H9 (cell line): Measurements from ENCODE around the gene GABRB2. TPM values are rescaled to one million over a fixed set of nuclear protein-coding genes. Genes with fewer than 3 reads are reported as not detected.

Experiments used
- DNase-seq: peaks from one replicate; pipeline ENCODE4 v3.0.0-alpha.2; 2017
- H2AFZ ChIP-seq: one replicate; pipeline ENCODE4 v1.6.1; 2013; ENCODE audit warnings: mild to moderate bottlenecking, low read length, control low read depth, moderate library complexity
- H2AK5ac ChIP-seq: 2 replicates; pipeline ENCODE4 v1.6.1; 2013; ENCODE audit warnings: low read length, control low read depth, mixed read lengths; ENCODE audit not compliant: insufficient read length
- H2BK120ac ChIP-seq: one replicate; pipeline ENCODE4 v1.6.1; 2013; ENCODE audit warnings: low read depth, mild to moderate bottlenecking, low read length, control low read depth, inconsistent platforms; ENCODE audit not compliant: poor library complexity, severe bottlenecking
- H2BK12ac ChIP-seq: 2 replicates; pipeline ENCODE4 v1.6.1; 2013; ENCODE audit warnings: low read length, control low read depth, mixed read lengths, low read depth; ENCODE audit not compliant: insufficient read length
- H2BK15ac ChIP-seq: 2 replicates; pipeline ENCODE4 v1.6.1; 2013; ENCODE audit warnings: low read depth, low read length, control low read depth
- H2BK20ac ChIP-seq: one replicate; pipeline ENCODE4 v1.6.1; 2013; ENCODE audit warnings: low read depth, mild to moderate bottlenecking, low read length, control low read depth, inconsistent platforms; ENCODE audit not compliant: poor library complexity, severe bottlenecking
- H2BK5ac ChIP-seq: 2 replicates; pipeline ENCODE4 v1.6.1; 2013; ENCODE audit warnings: low read length, control low read depth, mixed read lengths; ENCODE audit not compliant: insufficient read length
- H3K14ac ChIP-seq: 2 replicates; pipeline ENCODE4 v1.6.1; 2013; ENCODE audit warnings: low read length, control low read depth; ENCODE audit not compliant: insufficient read depth
- H3K18ac ChIP-seq: 2 replicates; pipeline ENCODE4 v1.6.1; 2013; ENCODE audit warnings: low read depth, mild to moderate bottlenecking, mixed read lengths, low read length, control low read depth; ENCODE audit not compliant: insufficient read length
- H3K23ac ChIP-seq: 2 replicates; pipeline ENCODE4 v1.6.1; 2013; ENCODE audit warnings: low read length, control low read depth, mixed read lengths, low read depth; ENCODE audit not compliant: insufficient read length
- H3K23me2 ChIP-seq: 2 replicates; pipeline ENCODE4 v1.6.1; 2013; ENCODE audit warnings: low read depth, mild to moderate bottlenecking, mixed read lengths, low read length, control low read depth; ENCODE audit not compliant: insufficient read length, poor library complexity, severe bottlenecking
- H3K27ac ChIP-seq: 2 replicates; pipeline ENCODE4 v1.5.1; 2013; ENCODE audit warnings: low read length, control low read depth, mixed read lengths, low read depth; ENCODE audit not compliant: insufficient read length
- H3K27me3 ChIP-seq: 2 replicates; pipeline ENCODE4 v1.6.1; 2013; ENCODE audit warnings: low read length, control low read depth, inconsistent platforms; ENCODE audit not compliant: insufficient read depth
- H3K4ac ChIP-seq: 2 replicates; pipeline ENCODE4 v1.6.1; 2013; ENCODE audit warnings: low read depth, mild to moderate bottlenecking, control low read depth, inconsistent platforms, low read length, moderate library complexity
- H3K4me1 ChIP-seq: 2 replicates; pipeline ENCODE4 v1.6.1; 2013; ENCODE audit warnings: low read length, control low read depth, inconsistent platforms; ENCODE audit not compliant: insufficient read depth
- H3K4me2 ChIP-seq: 2 replicates; pipeline ENCODE4 v1.6.1; 2013; ENCODE audit warnings: low read length, control low read depth, mixed read lengths; ENCODE audit not compliant: insufficient read length, insufficient read depth
- H3K56ac ChIP-seq: 2 replicates; pipeline ENCODE4 v1.6.1; 2013; ENCODE audit warnings: low read depth, mild to moderate bottlenecking, mixed read lengths, low read length, control low read depth; ENCODE audit not compliant: insufficient read length
- H3K79me1 ChIP-seq: 2 replicates; pipeline ENCODE4 v1.6.1; 2013; ENCODE audit warnings: low read depth, mild to moderate bottlenecking, moderate library complexity, low read length, control low read depth, inconsistent platforms; ENCODE audit not compliant: insufficient read depth, poor library complexity, severe bottlenecking
- H3K79me2 ChIP-seq: 2 replicates; pipeline ENCODE4 v1.6.1; 2013; ENCODE audit warnings: low read length, control low read depth, inconsistent platforms; ENCODE audit not compliant: insufficient read depth
- H3K9ac ChIP-seq: 2 replicates; pipeline ENCODE4 v1.6.1; 2013; ENCODE audit warnings: low read length, control low read depth, mixed read lengths; ENCODE audit not compliant: insufficient read length; ENCODE audit errors: extremely low read depth
- H3K9me3 ChIP-seq: one replicate; pipeline ENCODE4 v1.6.1; 2013; ENCODE audit warnings: low read depth, low read length, inconsistent platforms; ENCODE audit not compliant: control insufficient read depth
- H3T11ph ChIP-seq: one replicate; pipeline ENCODE4 v1.6.1; 2013; ENCODE audit warnings: mild to moderate bottlenecking, low read length, control low read depth, inconsistent platforms
- H4K20me1 ChIP-seq: one replicate; pipeline ENCODE4 v1.6.1; 2013; ENCODE audit not compliant: control insufficient read depth, insufficient read length, insufficient read depth
- H4K5ac ChIP-seq: 2 replicates; pipeline ENCODE4 v1.6.1; 2013; ENCODE audit warnings: low read depth, mild to moderate bottlenecking, mixed read lengths, low read length, control low read depth; ENCODE audit not compliant: insufficient read length
- H4K8ac ChIP-seq: replicated peaks from 2 replicates; pipeline ENCODE4 v1.6.1; 2013; ENCODE audit warnings: low read length, control low read depth, mixed read lengths, low read depth; ENCODE audit not compliant: insufficient read length
- H4K91ac ChIP-seq: 2 replicates; pipeline ENCODE4 v1.6.1; 2013; ENCODE audit warnings: low read depth, mild to moderate bottlenecking, moderate library complexity, mixed read lengths, low read length, control low read depth; ENCODE audit not compliant: insufficient read length
- H3K27ac Mint-ChIP-seq, 3 experiments: 2 replicates in 2 of 3; 3 replicates in 1 of 3; pipeline ENCODE4 v1.8.0; 2020 to 2021; ENCODE audit warnings: mixed read lengths in 3 of 3, mild to moderate bottlenecking in 1 of 3, moderate library complexity in 1 of 3
- H3K27me3 Mint-ChIP-seq: 2 replicates; pipeline ENCODE4 v1.8.0; 2021; ENCODE audit warnings: low read depth, mild to moderate bottlenecking, moderate library complexity, mixed read lengths
- H3K36me3 Mint-ChIP-seq, 3 experiments: 2 replicates in 2 of 3; 3 replicates in 1 of 3; pipeline ENCODE4 v1.8.0; 2020 to 2021; ENCODE audit warnings: low read depth in 3 of 3, mixed read lengths in 3 of 3; ENCODE audit not compliant: insufficient read depth in 1 of 3
- H3K4me1 Mint-ChIP-seq, 2 experiments: 2 replicates each; pipeline ENCODE4 v1.8.0; 2020; ENCODE audit warnings: mixed read lengths in 2 of 2
- H3K4me3 Mint-ChIP-seq, 2 experiments: 2 replicates in 1 of 2; 3 replicates in 1 of 2; pipeline ENCODE4 v1.8.0; 2020 to 2021; ENCODE audit warnings: mild to moderate bottlenecking in 2 of 2, mixed read lengths in 2 of 2, moderate library complexity in 1 of 2
- H3K9me3 Mint-ChIP-seq, 2 experiments: 2 replicates in 1 of 2; 3 replicates in 1 of 2; pipeline ENCODE4 v1.8.0; 2020; ENCODE audit warnings: mild to moderate bottlenecking in 2 of 2, mixed read lengths in 2 of 2, moderate library complexity in 1 of 2
- WGBS: extraction: QIAGEN DNeasy Blood & Tissue Kit; methylation state at CpG from one replicate; pipeline ENCODE4 v1.1.7; 2013; ENCODE audit warnings: missing lambda C conversion rate, low lambda C conversion rate, mixed read lengths; ENCODE audit not compliant: insufficient read length; ENCODE audit errors: extremely low coverage; 5-methylcytosine and 5-hydroxymethylcytosine counted together
- total RNA-seq: library from RNA; stranded (reverse); gene quantifications from 2 replicates; pipeline ENCODE4 v1.2.1, GENCODE V29; 2021
- TF ChIP-seq, protein P1 (sequence below): fragments of 200-600 bp; sonication (generic); conservative IDR thresholded peaks from 3 replicates; pipeline ENCODE4 v1.8.0; 2021; ENCODE audit warnings: antibody characterized with exemption, mild to moderate bottlenecking

GABRB2 gene
- total RNA-seq, 1 experiment from 2014 or later, result 0.20 TPM

GRCh38 chr5:161283296-161283695 is 263.2 kb downstream of the GABRB2 start:
- no peak overlapping the region for H3K18ac ChIP-seq
- no peak overlapping the region for H2AK5ac ChIP-seq
- Mint-ChIP-seq H3K4me1 (peaks cover 0 to 11% of the 10 kb centered on the region in 2 experiments; a peak in 2 of 4 replicates), H3K9me3 (peaks cover 4 to 10% of the 10 kb centered on the region in 2 experiments; a peak in 4 of 5 replicates), H3K27me3 (peaks cover 1% of the 10 kb centered on the region; the same call in 1 of the 2 replicates), H3K27ac (no peak overlapping the region), H3K4me3 (no peak overlapping the region), H3K36me3 (peaks cover 2 to 8% (median 8%) of the 10 kb centered on the region in 3 experiments; a peak in 5 of 7 replicates)
- no peak overlapping the region for H2BK5ac ChIP-seq
- no peaks in the 10 kb centered on the region for H3K79me2 ChIP-seq
- H2BK15ac ChIP-seq, result no peak overlapping the region
- no peak overlapping the region for H3K56ac ChIP-seq
- no peaks in the 10 kb centered on the region for H3K79me1 ChIP-seq
- H3K27me3 ChIP-seq, result no peaks in the 10 kb centered on the region
- H2BK20ac ChIP-seq, result no peak overlapping the region
- H4K5ac ChIP-seq, result no peak overlapping the region
- WGBS, result no CpG with 5 or more reads among the region's 1 CpG
- TF ChIP-seq, protein P1, sequence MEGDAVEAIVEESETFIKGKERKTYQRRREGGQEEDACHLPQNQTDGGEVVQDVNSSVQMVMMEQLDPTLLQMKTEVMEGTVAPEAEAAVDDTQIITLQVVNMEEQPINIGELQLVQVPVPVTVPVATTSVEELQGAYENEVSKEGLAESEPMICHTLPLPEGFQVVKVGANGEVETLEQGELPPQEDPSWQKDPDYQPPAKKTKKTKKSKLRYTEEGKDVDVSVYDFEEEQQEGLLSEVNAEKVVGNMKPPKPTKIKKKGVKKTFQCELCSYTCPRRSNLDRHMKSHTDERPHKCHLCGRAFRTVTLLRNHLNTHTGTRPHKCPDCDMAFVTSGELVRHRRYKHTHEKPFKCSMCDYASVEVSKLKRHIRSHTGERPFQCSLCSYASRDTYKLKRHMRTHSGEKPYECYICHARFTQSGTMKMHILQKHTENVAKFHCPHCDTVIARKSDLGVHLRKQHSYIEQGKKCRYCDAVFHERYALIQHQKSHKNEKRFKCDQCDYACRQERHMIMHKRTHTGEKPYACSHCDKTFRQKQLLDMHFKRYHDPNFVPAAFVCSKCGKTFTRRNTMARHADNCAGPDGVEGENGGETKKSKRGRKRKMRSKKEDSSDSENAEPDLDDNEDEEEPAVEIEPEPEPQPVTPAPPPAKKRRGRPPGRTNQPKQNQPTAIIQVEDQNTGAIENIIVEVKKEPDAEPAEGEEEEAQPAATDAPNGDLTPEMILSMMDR, result no peak
- H3K4ac ChIP-seq, result no peak overlapping the region
- H3K4me1 ChIP-seq, result no peaks in the 10 kb centered on the region
- no peak overlapping the region for H3K27ac ChIP-seq
- H2AFZ ChIP-seq, result no peak overlapping the region
- H3K23me2 ChIP-seq, result peaks cover 3% of the 10 kb centered on the region
- no peaks in the 10 kb centered on the region for H3K9me3 ChIP-seq
- H2BK12ac ChIP-seq, result no peak overlapping the region
- H3K4me2 ChIP-seq, result no peak overlapping the region
- H3K14ac ChIP-seq, result no peak overlapping the region
- no peak overlapping the region for H3K23ac ChIP-seq
- no peaks in the 10 kb centered on the region for H4K20me1 ChIP-seq
- no peak overlapping the region for H2BK120ac ChIP-seq
- no peak overlapping the region for H3T11ph ChIP-seq
- H4K91ac ChIP-seq, result no peak overlapping the region
- no peak for DNase-seq
- H4K8ac ChIP-seq, result no peak overlapping the region
- no peak overlapping the region for H3K9ac ChIP-seq
